B cell (primary cell): ENCODE measurements around the gene ACSBG1.

ENCODE experiments used
- CTCF ChIP-seq: fragments of 200-600 bp; IDR thresholded peaks from one replicate; pipeline ENCODE4 v1.8.0; 2022; ENCODE audit warnings: antibody characterized with exemption, mild to moderate bottlenecking
- EZH2 ChIP-seq: IDR thresholded peaks from 2 replicates; pipeline ENCODE4 v1.6.1; 2012; ENCODE audit warnings: borderline replicate concordance, low read depth, mild to moderate bottlenecking, moderate library complexity, low read length; ENCODE audit not compliant: insufficient read depth, poor library complexity, severe bottlenecking

GRCh38 chr15:78120523-78120922, 113.8 kb downstream of the ACSBG1 start:
- TF ChIP-seq CTCF (no peak), EZH2 (no peak)
